ENCODE data around the gene BIRC6.

DNA sequence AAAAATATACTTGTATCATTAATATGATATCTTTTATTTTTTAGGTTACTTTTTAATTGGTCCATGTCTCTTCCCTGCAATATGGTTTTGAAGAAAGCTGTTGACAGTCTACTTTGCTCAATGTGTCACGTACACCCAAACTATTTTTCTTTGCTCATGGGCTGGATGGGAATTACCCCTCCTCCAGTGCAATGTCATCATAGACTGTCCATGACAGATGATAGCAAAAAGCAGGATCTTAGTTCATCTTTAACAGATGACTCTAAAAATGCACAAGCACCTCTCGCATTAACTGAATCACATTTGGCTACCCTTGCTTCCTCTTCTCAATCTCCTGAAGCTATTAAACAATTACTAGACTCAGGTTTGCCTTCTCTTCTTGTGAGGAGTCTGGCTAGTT lies 158.1 kb downstream of the BIRC6 start:
- TF ChIP-seq, protein P1, sequence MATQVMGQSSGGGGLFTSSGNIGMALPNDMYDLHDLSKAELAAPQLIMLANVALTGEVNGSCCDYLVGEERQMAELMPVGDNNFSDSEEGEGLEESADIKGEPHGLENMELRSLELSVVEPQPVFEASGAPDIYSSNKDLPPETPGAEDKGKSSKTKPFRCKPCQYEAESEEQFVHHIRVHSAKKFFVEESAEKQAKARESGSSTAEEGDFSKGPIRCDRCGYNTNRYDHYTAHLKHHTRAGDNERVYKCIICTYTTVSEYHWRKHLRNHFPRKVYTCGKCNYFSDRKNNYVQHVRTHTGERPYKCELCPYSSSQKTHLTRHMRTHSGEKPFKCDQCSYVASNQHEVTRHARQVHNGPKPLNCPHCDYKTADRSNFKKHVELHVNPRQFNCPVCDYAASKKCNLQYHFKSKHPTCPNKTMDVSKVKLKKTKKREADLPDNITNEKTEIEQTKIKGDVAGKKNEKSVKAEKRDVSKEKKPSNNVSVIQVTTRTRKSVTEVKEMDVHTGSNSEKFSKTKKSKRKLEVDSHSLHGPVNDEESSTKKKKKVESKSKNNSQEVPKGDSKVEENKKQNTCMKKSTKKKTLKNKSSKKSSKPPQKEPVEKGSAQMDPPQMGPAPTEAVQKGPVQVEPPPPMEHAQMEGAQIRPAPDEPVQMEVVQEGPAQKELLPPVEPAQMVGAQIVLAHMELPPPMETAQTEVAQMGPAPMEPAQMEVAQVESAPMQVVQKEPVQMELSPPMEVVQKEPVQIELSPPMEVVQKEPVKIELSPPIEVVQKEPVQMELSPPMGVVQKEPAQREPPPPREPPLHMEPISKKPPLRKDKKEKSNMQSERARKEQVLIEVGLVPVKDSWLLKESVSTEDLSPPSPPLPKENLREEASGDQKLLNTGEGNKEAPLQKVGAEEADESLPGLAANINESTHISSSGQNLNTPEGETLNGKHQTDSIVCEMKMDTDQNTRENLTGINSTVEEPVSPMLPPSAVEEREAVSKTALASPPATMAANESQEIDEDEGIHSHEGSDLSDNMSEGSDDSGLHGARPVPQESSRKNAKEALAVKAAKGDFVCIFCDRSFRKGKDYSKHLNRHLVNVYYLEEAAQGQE (IDR thresholded peaks at IDR 0.05; ENCODE audit: insufficient read depth in 1 of 2, low read depth in 2 of 2, low read length in 2 of 2), result no peak
- TF ChIP-seq TAF1 (IDR thresholded peaks at IDR 0.05; ENCODE audit: borderline replicate concordance, insufficient read depth, low read length), result no peak
